Measurements from ENCODE around the gene MESP2.

MESP2 gene

GRCh38 chr15:89776274-89777072, at the start of gene MESP2:
Gene MESP2 (plus strand): TSS chr15:89776332. CDS start chr15:89776358, 26 bp downstream.
- DNase-seq, result peak; percentile 22

GRCh38 chr15:89728254-89728653, 47.9 kb upstream of the MESP2 start:
- no peak for DNase-seq

- DNase-seq, result no peak
These were observed 44.9 kb upstream of the MESP2 start for GRCh38 chr15:89731275-89731674.

GRCh38 chr15:89732451-89733172, 43.5 kb upstream of the MESP2 start:
- DNase-seq, result no peak

- DNase-seq, result no peak
These were observed 40.4 kb upstream of the MESP2 start for GRCh38 chr15:89735773-89736172.

- DNase-seq, result peak; percentile 37
These were observed 36.0 kb upstream of the MESP2 start for GRCh38 chr15:89740137-89740536.

GRCh38 chr15:89743011-89743410, 33.1 kb upstream of the MESP2 start:
- DNase-seq, result no peak

- DNase-seq, result no peak
These were observed 32.5 kb upstream of the MESP2 start for GRCh38 chr15:89743594-89743993.

- DNase-seq, result no peak
These were observed 31.0 kb upstream of the MESP2 start for GRCh38 chr15:89745131-89745530.

- DNase-seq, result no peak
These were observed 30.4 kb upstream of the MESP2 start for GRCh38 chr15:89745768-89746167.

- no peak for DNase-seq
These were observed 29.7 kb upstream of the MESP2 start for GRCh38 chr15:89746386-89746780.

- no peak for DNase-seq
These were observed 28.1 kb upstream of the MESP2 start for GRCh38 chr15:89747708-89748682.

- no peak for DNase-seq
These were observed 27.1 kb upstream of the MESP2 start for GRCh38 chr15:89749054-89749453.

GRCh38 chr15:89749526-89749925, 26.6 kb upstream of the MESP2 start:
- no peak for DNase-seq

- DNase-seq, result peak; percentile 23
These were observed 26.1 kb upstream of the MESP2 start for GRCh38 chr15:89749951-89750559.

- peak; percentile 76 for DNase-seq
These were observed 25.3 kb upstream of the MESP2 start, which contains the start of gene MESP1 for GRCh38 chr15:89750560-89751542. Gene MESP1 (minus strand): TSS chr15:89751249. CDS start chr15:89751231, 18 bp downstream.

GRCh38 chr15:89751748-89752147, 24.4 kb upstream of the MESP2 start:
- DNase-seq, result no peak

- no peak for DNase-seq
These were observed 22.3 kb upstream of the MESP2 start for GRCh38 chr15:89753855-89754254.

GRCh38 chr15:89754361-89755154, 21.6 kb upstream of the MESP2 start:
- no peak for DNase-seq

- no peak for DNase-seq
These were observed 20.4 kb upstream of the MESP2 start for GRCh38 chr15:89755701-89756100.

All from NCI-H1092 (cell line).